ENCODE results near the gene ENO4. TPM values are rescaled to one million over a fixed set of nuclear protein-coding genes. Genes with fewer than 3 reads are reported as not detected.

Gene ENO4
- total RNA-seq, 1 donor from 2014 or later, result 0.45 TPM

DNA sequence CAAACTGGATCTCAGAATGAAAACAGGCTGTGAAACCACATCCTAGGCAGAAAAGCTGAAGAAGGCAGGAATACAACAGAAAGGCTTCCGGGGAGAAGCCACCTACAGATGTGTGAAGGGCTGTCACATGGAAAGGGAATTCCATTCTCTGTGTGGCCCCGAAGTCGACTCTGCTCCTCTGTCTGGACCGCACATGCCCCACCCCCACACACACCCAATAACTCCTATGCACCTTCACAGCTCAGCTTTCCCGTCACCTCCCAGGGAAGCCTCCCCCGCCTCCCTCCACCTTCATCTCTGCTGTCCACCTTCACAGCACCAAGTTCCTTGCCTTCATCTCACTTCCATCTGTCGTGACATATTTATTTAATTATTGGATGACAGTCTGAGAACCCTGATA, 23.4 kb upstream of the ENO4 start:
- H3K27me3 Mint-ChIP-seq (ENCODE audit: low read depth), result no peaks in the 10 kb centered on the region
- DNase-seq (ENCODE audit: low spot score), result no peak
- H3K9me3 Mint-ChIP-seq (ENCODE audit: low read depth), result peaks cover 3% of the 10 kb centered on the region
- no peaks in the 10 kb centered on the region for H3K36me3 Mint-ChIP-seq (ENCODE audit: low read depth)
- TF ChIP-seq, protein P1, sequence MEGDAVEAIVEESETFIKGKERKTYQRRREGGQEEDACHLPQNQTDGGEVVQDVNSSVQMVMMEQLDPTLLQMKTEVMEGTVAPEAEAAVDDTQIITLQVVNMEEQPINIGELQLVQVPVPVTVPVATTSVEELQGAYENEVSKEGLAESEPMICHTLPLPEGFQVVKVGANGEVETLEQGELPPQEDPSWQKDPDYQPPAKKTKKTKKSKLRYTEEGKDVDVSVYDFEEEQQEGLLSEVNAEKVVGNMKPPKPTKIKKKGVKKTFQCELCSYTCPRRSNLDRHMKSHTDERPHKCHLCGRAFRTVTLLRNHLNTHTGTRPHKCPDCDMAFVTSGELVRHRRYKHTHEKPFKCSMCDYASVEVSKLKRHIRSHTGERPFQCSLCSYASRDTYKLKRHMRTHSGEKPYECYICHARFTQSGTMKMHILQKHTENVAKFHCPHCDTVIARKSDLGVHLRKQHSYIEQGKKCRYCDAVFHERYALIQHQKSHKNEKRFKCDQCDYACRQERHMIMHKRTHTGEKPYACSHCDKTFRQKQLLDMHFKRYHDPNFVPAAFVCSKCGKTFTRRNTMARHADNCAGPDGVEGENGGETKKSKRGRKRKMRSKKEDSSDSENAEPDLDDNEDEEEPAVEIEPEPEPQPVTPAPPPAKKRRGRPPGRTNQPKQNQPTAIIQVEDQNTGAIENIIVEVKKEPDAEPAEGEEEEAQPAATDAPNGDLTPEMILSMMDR (IDR thresholded peaks at IDR 0.05), result no peak
- peaks cover 4% of the 10 kb centered on the region for H3K4me1 Mint-ChIP-seq (ENCODE audit: low read depth)
- H3K4me3 Mint-ChIP-seq (ENCODE audit: unreplicated experiment), result no peak overlapping the region
- H3K27ac Mint-ChIP-seq (ENCODE audit: unreplicated experiment), result no peak overlapping the region

DNA sequence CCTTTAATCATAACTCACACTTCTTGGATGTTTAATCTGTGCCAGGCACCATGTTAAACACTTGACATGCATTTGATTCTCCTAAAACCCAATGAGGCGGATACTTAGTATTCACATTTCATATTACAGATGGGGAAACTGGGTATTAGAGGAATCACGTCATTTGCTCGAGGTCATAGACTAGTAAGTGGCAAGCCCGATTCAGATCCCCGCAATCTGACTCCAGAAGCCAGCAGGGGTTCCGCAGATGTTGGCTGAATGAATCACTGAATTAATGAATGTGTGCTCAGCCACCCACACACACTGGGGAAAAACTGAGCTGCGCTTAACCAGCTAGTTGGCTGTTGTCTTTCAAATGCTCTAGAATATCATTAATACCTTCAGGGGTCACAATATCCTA, 22.5 kb upstream of the ENO4 start:
- no peaks in the 10 kb centered on the region for H3K27me3 Mint-ChIP-seq (ENCODE audit: low read depth)
- H3K4me1 Mint-ChIP-seq (ENCODE audit: low read depth), result peaks cover 4% of the 10 kb centered on the region
- no peak overlapping the region for H3K27ac Mint-ChIP-seq (ENCODE audit: unreplicated experiment)
- H3K9me3 Mint-ChIP-seq (ENCODE audit: low read depth), result peaks cover 3% of the 10 kb centered on the region
- DNase-seq (ENCODE audit: low spot score), result no peak
- H3K4me3 Mint-ChIP-seq (ENCODE audit: unreplicated experiment), result no peak overlapping the region
- H3K36me3 Mint-ChIP-seq (ENCODE audit: low read depth), result peaks cover 3% of the 10 kb centered on the region
- TF ChIP-seq, protein P1 (IDR thresholded peaks at IDR 0.05), result no peak

DNA sequence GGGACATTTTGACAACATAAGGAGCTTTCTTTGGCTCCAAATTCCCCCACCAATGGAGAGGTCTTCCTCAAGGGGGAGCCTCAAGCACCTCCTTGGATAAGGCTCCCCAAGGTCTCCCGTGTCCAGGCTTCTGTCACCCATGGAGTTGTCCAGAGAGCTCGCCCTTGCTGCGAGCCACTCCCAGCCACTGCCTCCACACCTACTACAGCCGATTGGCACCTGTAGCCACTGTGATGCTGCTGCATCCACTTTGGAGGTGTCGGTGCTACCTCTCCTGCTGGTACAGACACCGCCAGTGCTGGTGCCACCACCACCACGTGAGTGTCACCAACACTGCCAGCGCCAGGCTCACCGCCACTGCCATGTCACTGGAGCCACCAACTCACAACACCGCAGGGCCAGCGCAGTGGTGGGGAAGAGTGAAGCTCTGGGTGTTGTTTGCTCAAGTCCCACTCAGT, 22.1 kb upstream of the ENO4 start:
- no peak for DNase-seq (ENCODE audit: low spot score)
- H3K27me3 Mint-ChIP-seq (ENCODE audit: low read depth), result no peaks in the 10 kb centered on the region
- H3K4me3 Mint-ChIP-seq (ENCODE audit: unreplicated experiment), result no peak overlapping the region
- H3K4me1 Mint-ChIP-seq (ENCODE audit: low read depth), result peaks cover 4% of the 10 kb centered on the region
- no peak overlapping the region for H3K27ac Mint-ChIP-seq (ENCODE audit: unreplicated experiment)
- TF ChIP-seq, protein P1 (IDR thresholded peaks at IDR 0.05), result no peak
- peaks cover 3% of the 10 kb centered on the region for H3K36me3 Mint-ChIP-seq (ENCODE audit: low read depth)
- H3K9me3 Mint-ChIP-seq (ENCODE audit: low read depth), result peaks cover under 1% of the 10 kb centered on the region

DNA sequence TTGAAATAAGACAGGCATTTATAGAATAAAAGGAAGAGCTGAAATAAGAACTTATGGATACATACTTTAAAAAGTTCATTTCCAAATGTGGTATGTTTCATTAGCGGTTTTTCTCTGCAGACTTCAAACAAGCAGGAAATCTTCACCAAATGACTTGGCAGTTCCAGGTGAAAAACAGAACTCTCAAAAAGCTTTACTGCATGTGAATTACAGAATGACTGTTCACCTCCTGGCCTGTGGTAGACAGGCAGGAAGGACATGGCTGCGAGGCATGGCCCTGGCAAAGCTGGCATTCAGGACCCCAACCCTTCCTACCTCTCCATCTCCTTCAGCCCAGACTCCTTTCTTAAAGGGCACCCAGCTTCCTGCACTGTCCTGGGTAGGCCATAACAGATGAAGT, 21.2 kb upstream of the ENO4 start:
- Mint-ChIP-seq H3K4me1 (ENCODE audit: low read depth) (peaks cover 4% of the 10 kb centered on the region), H3K9me3 (ENCODE audit: low read depth) (no peaks in the 10 kb centered on the region), H3K27me3 (ENCODE audit: low read depth) (no peaks in the 10 kb centered on the region), H3K27ac (ENCODE audit: unreplicated experiment) (no peak overlapping the region), H3K4me3 (ENCODE audit: unreplicated experiment) (no peak overlapping the region), H3K36me3 (ENCODE audit: low read depth) (peaks cover 4% of the 10 kb centered on the region)
- no peak for DNase-seq (ENCODE audit: low spot score)
- TF ChIP-seq, protein P1 (IDR thresholded peaks at IDR 0.05), result no peak

DNA sequence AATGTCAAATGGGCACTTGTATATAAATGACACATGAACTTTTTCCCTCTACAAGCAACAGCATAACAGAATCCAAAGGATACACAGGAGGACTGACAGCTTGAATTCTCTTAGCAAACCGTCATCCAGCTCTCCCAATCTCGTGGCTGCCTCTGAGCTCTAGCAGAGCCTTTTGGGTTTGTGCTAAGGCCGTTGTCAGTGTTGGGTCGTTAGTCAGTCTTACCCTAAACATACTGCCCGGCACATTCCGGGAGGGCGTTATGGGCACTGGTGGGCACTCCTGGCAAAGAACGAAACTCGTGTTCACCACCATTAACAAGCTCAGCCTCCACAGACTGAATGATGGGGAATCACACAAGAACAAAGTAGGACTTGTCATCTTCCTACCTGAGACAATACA, 19.6 kb upstream of the ENO4 start:
- H3K4me3 Mint-ChIP-seq (ENCODE audit: unreplicated experiment), result no peak overlapping the region
- no peaks in the 10 kb centered on the region for H3K27me3 Mint-ChIP-seq (ENCODE audit: low read depth)
- H3K27ac Mint-ChIP-seq (ENCODE audit: unreplicated experiment), result no peak overlapping the region
- H3K4me1 Mint-ChIP-seq (ENCODE audit: low read depth), result peaks cover 4% of the 10 kb centered on the region
- no peak for DNase-seq (ENCODE audit: low spot score)
- peaks cover 4% of the 10 kb centered on the region for H3K36me3 Mint-ChIP-seq (ENCODE audit: low read depth)
- TF ChIP-seq, protein P1 (IDR thresholded peaks at IDR 0.05), result no peak
- H3K9me3 Mint-ChIP-seq (ENCODE audit: low read depth), result no peaks in the 10 kb centered on the region
